ENCODE results near the gene DYRK3.

DNA sequence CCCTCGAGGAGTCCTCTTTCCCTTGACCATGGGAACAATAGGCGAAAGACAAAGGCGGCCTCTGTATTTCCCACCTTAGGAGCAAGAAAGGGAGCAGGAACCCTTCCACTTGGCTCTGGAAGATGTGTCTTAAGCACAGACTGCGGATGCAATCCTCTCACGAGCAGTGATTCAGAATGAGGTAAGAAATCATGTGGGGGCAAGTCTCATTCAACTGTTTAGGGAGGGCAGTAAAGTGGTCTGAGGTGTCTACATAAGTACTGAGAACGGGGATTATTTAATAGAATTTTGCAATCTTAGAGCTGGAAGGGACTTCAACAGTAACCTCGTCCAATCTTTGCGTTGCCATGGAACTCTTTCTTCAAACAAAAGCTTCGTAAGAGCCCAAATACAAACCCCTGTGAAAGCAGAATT, 1.6 kb upstream of the DYRK3 start:
- TF ChIP-seq, protein P1, sequence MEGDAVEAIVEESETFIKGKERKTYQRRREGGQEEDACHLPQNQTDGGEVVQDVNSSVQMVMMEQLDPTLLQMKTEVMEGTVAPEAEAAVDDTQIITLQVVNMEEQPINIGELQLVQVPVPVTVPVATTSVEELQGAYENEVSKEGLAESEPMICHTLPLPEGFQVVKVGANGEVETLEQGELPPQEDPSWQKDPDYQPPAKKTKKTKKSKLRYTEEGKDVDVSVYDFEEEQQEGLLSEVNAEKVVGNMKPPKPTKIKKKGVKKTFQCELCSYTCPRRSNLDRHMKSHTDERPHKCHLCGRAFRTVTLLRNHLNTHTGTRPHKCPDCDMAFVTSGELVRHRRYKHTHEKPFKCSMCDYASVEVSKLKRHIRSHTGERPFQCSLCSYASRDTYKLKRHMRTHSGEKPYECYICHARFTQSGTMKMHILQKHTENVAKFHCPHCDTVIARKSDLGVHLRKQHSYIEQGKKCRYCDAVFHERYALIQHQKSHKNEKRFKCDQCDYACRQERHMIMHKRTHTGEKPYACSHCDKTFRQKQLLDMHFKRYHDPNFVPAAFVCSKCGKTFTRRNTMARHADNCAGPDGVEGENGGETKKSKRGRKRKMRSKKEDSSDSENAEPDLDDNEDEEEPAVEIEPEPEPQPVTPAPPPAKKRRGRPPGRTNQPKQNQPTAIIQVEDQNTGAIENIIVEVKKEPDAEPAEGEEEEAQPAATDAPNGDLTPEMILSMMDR (IDR thresholded peaks at IDR 0.05), result no peak
- TF ChIP-seq EP300 (IDR thresholded peaks at IDR 0.05) (no peak), POLR2A (IDR thresholded peaks at IDR 0.05) (no peak), POLR2AphosphoS5 (IDR thresholded peaks at IDR 0.05) (no peak)
